ENCODE measurements around the gene KHK. TPM values are rescaled to one million over a fixed set of nuclear protein-coding genes. Genes with fewer than 3 reads are reported as not detected.

The KHK gene
- total and polyA plus RNA-seq, 2 donors = 1.5 to 2.5 TPM

DNA sequence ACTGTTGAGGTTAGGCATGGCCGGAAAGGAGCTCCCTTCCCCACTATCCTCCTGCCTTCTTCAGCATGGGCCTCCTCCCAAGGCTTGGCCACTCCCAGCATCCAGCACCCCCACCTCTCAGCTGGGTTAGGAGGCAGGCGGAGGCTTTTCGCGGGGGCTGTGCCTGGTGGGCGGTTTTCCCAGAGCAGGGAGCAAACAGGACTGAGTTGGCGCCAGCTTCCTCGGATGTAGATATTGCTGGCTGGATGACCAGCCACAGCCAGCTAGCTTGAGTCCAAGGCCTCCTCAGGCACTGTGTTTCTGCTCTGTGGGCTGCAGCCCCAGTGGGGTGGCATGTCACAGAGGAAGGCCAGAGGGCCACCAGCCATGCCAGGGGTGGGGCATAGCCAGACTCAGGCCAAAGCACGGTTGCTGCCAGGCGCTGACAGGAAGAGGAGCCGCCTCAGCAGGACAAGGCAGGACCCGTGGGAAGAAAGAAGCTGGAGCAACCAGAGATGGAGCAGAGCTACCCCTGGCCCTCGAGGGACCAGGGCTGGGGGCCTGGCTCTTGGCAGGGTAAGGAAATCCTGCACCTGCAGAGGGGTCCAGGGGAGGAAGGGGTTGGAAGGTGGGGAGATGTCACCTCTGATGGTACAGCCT, 62.3 kb downstream of the KHK start, which contains the start of gene TCF23:
TCF23 (plus strand) TSS at position 204 of the 639 bp plus-strand sequence; CDS start at position 334, 130 bp downstream.
- Histone ChIP-seq H3K27me3 (ENCODE audit: control insufficient read depth in 2 of 2, insufficient read depth in 1 of 2, low read length in 1 of 2) (peaks cover 0 to 7% of the 10 kb centered on the region in 2 donors), H3K27ac (ENCODE audit: low read depth in 1 of 2, low read length in 1 of 2) (no peak within 1 kb of the TSS), H3K4me3 (ENCODE audit: low read length in 2 of 2) (no peak within 1 kb of the TSS), H3K4me1 (ENCODE audit: control insufficient read depth in 2 of 2, insufficient read depth in 2 of 2, low read length in 2 of 2) (no peaks in the 10 kb centered on the region), H3K36me3 (ENCODE audit: control insufficient read depth in 2 of 2, insufficient read depth in 2 of 2, low read length in 1 of 2) (no peaks in the 10 kb centered on the region), H3K9me3 (ENCODE audit: control insufficient read depth in 2 of 2, insufficient read depth in 1 of 2, low read length in 1 of 2) (no peaks in the 10 kb centered on the region)
- DNase-seq (ENCODE audit: low read depth in 6 of 9, low spot score in 9 of 9) = no peak
- WGBS = 92% methylated on average over 12 of the region's 12 CpGs

GRCh38 chr2:27149570-27150405, 63.2 kb downstream of the KHK start:
- no peak for DNase-seq (ENCODE audit: low read depth in 6 of 9, low spot score in 9 of 9)

More at GRCh38 chr2:27149570-27150405, 63.2 kb downstream of the KHK start:
- WGBS = 95% methylated on average over 29 of the region's 29 CpGs
- no peaks in the 10 kb centered on the region for H3K36me3 ChIP-seq (ENCODE audit: control insufficient read depth in 2 of 2, insufficient read depth in 2 of 2, low read length in 1 of 2)
- no peak overlapping the region for H3K27ac ChIP-seq (ENCODE audit: low read depth in 1 of 2, low read length in 1 of 2)
- no peaks in the 10 kb centered on the region for H3K9me3 ChIP-seq (ENCODE audit: control insufficient read depth in 2 of 2, insufficient read depth in 1 of 2, low read length in 1 of 2)
- H3K4me3 ChIP-seq (ENCODE audit: low read length in 2 of 2) = no peak overlapping the region
- no peaks in the 10 kb centered on the region for H3K4me1 ChIP-seq (ENCODE audit: control insufficient read depth in 2 of 2, insufficient read depth in 2 of 2, low read length in 2 of 2)
- H3K27me3 ChIP-seq (ENCODE audit: control insufficient read depth in 2 of 2, insufficient read depth in 1 of 2, low read length in 1 of 2) = peaks cover 0 to 7% of the 10 kb centered on the region in 2 donors

Other genes with a start within 250 kb of the KHK start
- 0.09 TPM for gene DPYSL5, start 238.6 kb upstream of the KHK start, total RNA-seq
- gene DPYSL5, start 238.6 kb upstream of the KHK start, polyA plus RNA-seq = 0.16 TPM
- gene MAPRE3, start 116.1 kb upstream of the KHK start, total RNA-seq = 0.99 TPM
- gene MAPRE3, start 116.1 kb upstream of the KHK start, polyA plus RNA-seq = 17.0 TPM
- 8.8 TPM for gene TMEM214, start 53.8 kb upstream of the KHK start, total RNA-seq
- gene TMEM214, start 53.8 kb upstream of the KHK start, polyA plus RNA-seq = 30.3 TPM
- 18.5 TPM for gene AGBL5, start 35.1 kb upstream of the KHK start, total RNA-seq
- gene AGBL5, start 35.1 kb upstream of the KHK start, polyA plus RNA-seq = 11.0 TPM
- 388 TPM for gene OST4, start 15.1 kb upstream of the KHK start, total RNA-seq
- gene OST4, start 15.1 kb upstream of the KHK start, polyA plus RNA-seq = 516 TPM
- 9.2 TPM for gene EMILIN1, start 8.2 kb upstream of the KHK start, total RNA-seq
- gene EMILIN1, start 8.2 kb upstream of the KHK start, polyA plus RNA-seq = 8.9 TPM
- gene CGREF1, start 32.4 kb downstream of the KHK start, total RNA-seq = 0.57 TPM
- 0.43 TPM for gene CGREF1, start 32.4 kb downstream of the KHK start, polyA plus RNA-seq
- 0.09 TPM for gene ABHD1, start 37.0 kb downstream of the KHK start, total RNA-seq
- 0.27 TPM for gene ABHD1, start 37.0 kb downstream of the KHK start, polyA plus RNA-seq
- 41.3 TPM for gene PREB, start 47.9 kb downstream of the KHK start, total RNA-seq
- gene PREB, start 47.9 kb downstream of the KHK start, polyA plus RNA-seq = 56.9 TPM
- not detected for gene PRR30, start 52.6 kb downstream of the KHK start, total RNA-seq
- not detected for gene PRR30, start 52.6 kb downstream of the KHK start, polyA plus RNA-seq
- 0.14 TPM for gene TCF23, start 62.2 kb downstream of the KHK start, total RNA-seq
- 0.05 TPM for gene TCF23, start 62.2 kb downstream of the KHK start, polyA plus RNA-seq
- gene ATRAID, start 125.3 kb downstream of the KHK start, total RNA-seq = 109 TPM
- gene ATRAID, start 125.3 kb downstream of the KHK start, polyA plus RNA-seq = 125 TPM
- 15.8 TPM for gene SLC5A6, start 125.5 kb downstream of the KHK start, total RNA-seq
- gene SLC5A6, start 125.5 kb downstream of the KHK start, polyA plus RNA-seq = 24.3 TPM
- 14.8 TPM for gene CAD, start 130.6 kb downstream of the KHK start, total RNA-seq
- 18.6 TPM for gene CAD, start 130.6 kb downstream of the KHK start, polyA plus RNA-seq
- gene SLC30A3, start 176.3 kb downstream of the KHK start, total RNA-seq = 0.05 TPM
- gene SLC30A3, start 176.3 kb downstream of the KHK start, polyA plus RNA-seq = 0.18 TPM
- gene DNAJC5G, start 188.7 kb downstream of the KHK start, total RNA-seq = not detected
- gene DNAJC5G, start 188.7 kb downstream of the KHK start, polyA plus RNA-seq = 0.02 TPM
- gene TRIM54, start 195.7 kb downstream of the KHK start, total RNA-seq = 0.14 TPM
- gene TRIM54, start 195.7 kb downstream of the KHK start, polyA plus RNA-seq = 0.52 TPM
- 1.0 TPM for gene UCN, start 221.7 kb downstream of the KHK start, total RNA-seq
- 8.1 TPM for gene UCN, start 221.7 kb downstream of the KHK start, polyA plus RNA-seq
- gene MPV17, start 236.3 kb downstream of the KHK start, total RNA-seq = 51.1 TPM
- gene MPV17, start 236.3 kb downstream of the KHK start, polyA plus RNA-seq = 94.1 TPM